Osteoblast (primary cell): ENCODE measurements around the gene MYOM3. TPM values are rescaled to one million over a fixed set of nuclear protein-coding genes. Genes with fewer than 3 reads are reported as not detected.
A peak's percentile ranks its signal among the peaks of the same experiment; 100 is the strongest.
"Not testable (repeated sequence)": the region's sequence is repeated elsewhere in the genome, so short reads cannot be mapped to it uniquely, and the experiment has no call there.

ENCODE experiments used
- DNase-seq: peaks from one replicate; pipeline ENCODE4 v3.0.0; 2011; ENCODE audit warnings: low spot score, mixed read lengths; ENCODE audit not compliant: insufficient read length; ENCODE audit errors: missing footprints
- H2AFZ ChIP-seq: 2 replicates; pipeline ENCODE4 v1.6.0; 2011; ENCODE audit warnings: mild to moderate bottlenecking, low read length
- H3K27ac ChIP-seq: 2 replicates; pipeline ENCODE4 v1.5.1; 2011; ENCODE audit warnings: mild to moderate bottlenecking, low read depth, low read length, moderate library complexity
- H3K27me3 ChIP-seq: 2 replicates; pipeline ENCODE4 v1.6.0; 2012; ENCODE audit warnings: mild to moderate bottlenecking, control low read depth, inconsistent platforms, low read length, moderate library complexity; ENCODE audit not compliant: insufficient read depth
- H3K36me3 ChIP-seq: 2 replicates; pipeline ENCODE4 v1.5.1; 2011; ENCODE audit warnings: mild to moderate bottlenecking, low read length, control low read depth, moderate library complexity; ENCODE audit not compliant: insufficient read depth
- H3K4me1 ChIP-seq: 2 replicates; pipeline ENCODE4 v1.5.1; 2011; ENCODE audit warnings: mild to moderate bottlenecking, low read length, control low read depth, moderate library complexity; ENCODE audit not compliant: insufficient read depth
- H3K4me2 ChIP-seq: 2 replicates; pipeline ENCODE4 v1.6.0; 2011; ENCODE audit warnings: mild to moderate bottlenecking, low read length; ENCODE audit not compliant: insufficient read depth
- H3K4me3 ChIP-seq: fragments of 200-600 bp; sonication (generic); 3 replicates; pipeline ENCODE4 v1.5.1; 2012; ENCODE audit warnings: mild to moderate bottlenecking, low read length, inconsistent platforms; ENCODE audit not compliant: insufficient read depth
- H3K79me2 ChIP-seq: 2 replicates; pipeline ENCODE4 v1.6.0; 2012; ENCODE audit warnings: mild to moderate bottlenecking, low read length, control low read depth, inconsistent platforms; ENCODE audit not compliant: insufficient read depth
- H3K9me3 ChIP-seq: 2 replicates; pipeline ENCODE4 v1.5.1; 2011; ENCODE audit warnings: low read depth, low read length, control low read depth
- H4K20me1 ChIP-seq: 2 replicates; pipeline ENCODE4 v1.6.0; 2012; ENCODE audit warnings: mild to moderate bottlenecking, low read length, control low read depth; ENCODE audit not compliant: insufficient read depth
- CTCF ChIP-seq: IDR thresholded peaks from 2 replicates; pipeline ENCODE4 v1.5.1; 2011; ENCODE audit warnings: mild to moderate bottlenecking, low read depth, low read length, moderate library complexity; ENCODE audit errors: extremely low read depth
- total RNA-seq: library from RNA; depleted of rRNA; stranded (reverse); fragments of >200 nt; gene quantifications from 2 replicates; pipeline ENCODE4 v1.2.3, GENCODE V29; 2012

MYOM3 gene
- total RNA-seq, 1 donor: under 0.01 TPM

- no peaks in the 10 kb centered on the region for H3K79me2 ChIP-seq
- no peak overlapping the region for H2AFZ ChIP-seq
- H3K4me3 ChIP-seq: no peak overlapping the region
- H3K4me2 ChIP-seq: peak overlapping the region; percentile 48
- no peaks in the 10 kb centered on the region for H3K9me3 ChIP-seq
- H3K27me3 ChIP-seq: no peaks in the 10 kb centered on the region
- no peaks in the 10 kb centered on the region for H4K20me1 ChIP-seq
- H3K4me1 ChIP-seq: peaks cover 23% of the 10 kb centered on the region
- peak overlapping the region; percentile 75 for H3K27ac ChIP-seq
- H3K36me3 ChIP-seq: no peaks in the 10 kb centered on the region
- TF ChIP-seq CTCF: no peak
- DNase-seq: peak; percentile 77
These were observed 64.8 kb downstream of the MYOM3 start for GRCh38 chr1:24047110-24047477.

- TF ChIP-seq CTCF: no peak
- Histone ChIP-seq H3K9me3 (no peaks in the 10 kb centered on the region), H3K79me2 (no peaks in the 10 kb centered on the region), H3K27me3 (no peaks in the 10 kb centered on the region), H4K20me1 (no peaks in the 10 kb centered on the region), H3K27ac (peak overlapping the region; percentile 75), H3K4me3 (no peak overlapping the region), H2AFZ (no peak overlapping the region), H3K4me1 (peaks cover 23% of the 10 kb centered on the region), H3K36me3 (no peaks in the 10 kb centered on the region), H3K4me2 (peak overlapping the region; percentile 18)
- DNase-seq: no peak
These were observed 66.2 kb downstream of the MYOM3 start for GRCh38 chr1:24045771-24046170.

- H3K27ac ChIP-seq, H3K4me2 ChIP-seq, DNase-seq, H3K9me3 ChIP-seq, H2AFZ ChIP-seq, H3K36me3 ChIP-seq, H3K27me3 ChIP-seq, H3K4me3 ChIP-seq, H4K20me1 ChIP-seq, H3K79me2 ChIP-seq: not testable (repeated sequence)
- H3K4me1 ChIP-seq: peaks cover 23% of the 10 kb centered on the region
These were observed 67.3 kb downstream of the MYOM3 start for GRCh38 chr1:24044672-24045071.

- H3K27me3 ChIP-seq: no peaks in the 10 kb centered on the region
- DNase-seq: no peak
- no peak overlapping the region for H3K4me3 ChIP-seq
- H4K20me1 ChIP-seq: no peaks in the 10 kb centered on the region
- no peak overlapping the region for H3K27ac ChIP-seq
- peaks cover 23% of the 10 kb centered on the region for H3K4me1 ChIP-seq
- no peak for TF ChIP-seq CTCF
- H3K79me2 ChIP-seq: no peaks in the 10 kb centered on the region
- no peaks in the 10 kb centered on the region for H3K36me3 ChIP-seq
- H2AFZ ChIP-seq: no peak overlapping the region
- no peaks in the 10 kb centered on the region for H3K9me3 ChIP-seq
- no peak overlapping the region for H3K4me2 ChIP-seq
These were observed 68.4 kb downstream of the MYOM3 start for GRCh38 chr1:24043345-24044032.
